HEK293 (cell line): ENCODE measurements around the gene ARHGAP26.
A peak's percentile ranks its signal among the peaks of the same experiment; 100 is the strongest.

Source experiments
- BCL11B ChIP-seq: fragments of 450-650 bp; formaldehyde crosslinking; IDR thresholded peaks from 2 replicates; pipeline ENCODE4 v1.5.1; 2016; ENCODE audit warnings: low read depth, missing biosample characterization, missing genetic modification characterization
- GLI2 ChIP-seq: fragments of 450-650 bp; formaldehyde crosslinking; IDR thresholded peaks from 2 replicates; pipeline ENCODE4; 2017; ENCODE audit warnings: missing biosample characterization, missing genetic modification characterization, low read depth, borderline replicate concordance
- HIC1 ChIP-seq: fragments of 450-650 bp; formaldehyde crosslinking; IDR thresholded peaks from 2 replicates; pipeline ENCODE4 v1.5.1; 2016; ENCODE audit warnings: missing biosample characterization, missing genetic modification characterization
- MEIS1 ChIP-seq: sonication (generic); formaldehyde crosslinking; IDR thresholded peaks from 2 replicates; pipeline ENCODE4 v1.8.1; 2022; ENCODE audit warnings: missing genetic modification reagents, mild to moderate bottlenecking, borderline replicate concordance
- PRDM6 ChIP-seq: fragments of 450-650 bp; formaldehyde crosslinking; IDR thresholded peaks from 2 replicates; pipeline ENCODE4 v1.5.1; 2017; ENCODE audit warnings: missing biosample characterization, missing genetic modification characterization
- SCRT2 ChIP-seq: fragments of 450-650 bp; formaldehyde crosslinking; IDR thresholded peaks from 2 replicates; pipeline ENCODE4 v1.5.1; 2016; ENCODE audit warnings: missing biosample characterization, missing genetic modification characterization
- TRIM28 ChIP-seq: IDR thresholded peaks from 2 replicates; pipeline ENCODE4 v1.6.1; 2011; ENCODE audit warnings: low read length, control low read depth, borderline replicate concordance
- ZBTB17 ChIP-seq: fragments of 450-650 bp; formaldehyde crosslinking; IDR thresholded peaks from 2 replicates; pipeline ENCODE4 v1.5.1; 2016; ENCODE audit warnings: missing biosample characterization, missing genetic modification characterization
- ZFP37 ChIP-seq: fragments of 450-650 bp; formaldehyde crosslinking; IDR thresholded peaks from 2 replicates; pipeline ENCODE4 v1.5.1; 2016; ENCODE audit warnings: missing biosample characterization, missing genetic modification characterization
- ZFP69B ChIP-seq: fragments of 450-650 bp; formaldehyde crosslinking; IDR thresholded peaks from 2 replicates; pipeline ENCODE4 v1.5.1; 2016; ENCODE audit warnings: missing biosample characterization, missing genetic modification characterization
- ZNF112 ChIP-seq: fragments of 450-650 bp; formaldehyde crosslinking; IDR thresholded peaks from 2 replicates; pipeline ENCODE4 v1.5.0; 2017; ENCODE audit warnings: missing biosample characterization, missing genetic modification characterization
- ZNF121 ChIP-seq: fragments of 450-650 bp; formaldehyde crosslinking; IDR thresholded peaks from 2 replicates; pipeline ENCODE4 v1.5.1; 2016; ENCODE audit warnings: missing biosample characterization, missing genetic modification characterization
- ZNF146 ChIP-seq: fragments of 450-650 bp; formaldehyde crosslinking; IDR thresholded peaks from 2 replicates; pipeline ENCODE4 v1.5.1; 2016; ENCODE audit warnings: missing biosample characterization, missing genetic modification characterization
- ZNF174 ChIP-seq: fragments of 450-650 bp; formaldehyde crosslinking; IDR thresholded peaks from 2 replicates; pipeline ENCODE4 v1.5.0; 2017; ENCODE audit warnings: missing biosample characterization, mild to moderate bottlenecking, missing genetic modification characterization
- ZNF202 ChIP-seq: fragments of 450-650 bp; formaldehyde crosslinking; IDR thresholded peaks from 2 replicates; pipeline ENCODE4 v1.5.1; 2016; ENCODE audit warnings: missing biosample characterization, missing genetic modification characterization, borderline replicate concordance
- ZNF214 ChIP-seq: fragments of 450-650 bp; formaldehyde crosslinking; IDR thresholded peaks from 2 replicates; pipeline ENCODE4 v1.5.1; 2017; ENCODE audit warnings: missing biosample characterization, mild to moderate bottlenecking, missing genetic modification characterization, borderline replicate concordance
- ZNF221 ChIP-seq: fragments of 450-650 bp; formaldehyde crosslinking; IDR thresholded peaks from 2 replicates; pipeline ENCODE4 v1.5.1; 2017; ENCODE audit warnings: missing biosample characterization, missing genetic modification characterization, borderline replicate concordance
- ZNF223 ChIP-seq: fragments of 450-650 bp; formaldehyde crosslinking; IDR thresholded peaks from 2 replicates; pipeline ENCODE4 v1.5.1; 2016; ENCODE audit warnings: missing biosample characterization, missing genetic modification characterization
- ZNF248 ChIP-seq: fragments of 450-650 bp; formaldehyde crosslinking; IDR thresholded peaks from 2 replicates; pipeline ENCODE4 v1.5.1; 2017; ENCODE audit warnings: missing biosample characterization, missing genetic modification characterization
- ZNF324 ChIP-seq: fragments of 450-650 bp; formaldehyde crosslinking; IDR thresholded peaks from 2 replicates; pipeline ENCODE4 v1.5.1; 2016; ENCODE audit warnings: missing biosample characterization, missing genetic modification characterization
- ZNF449 ChIP-seq: fragments of 450-650 bp; formaldehyde crosslinking; IDR thresholded peaks from 2 replicates; pipeline ENCODE4 v1.5.1; 2017; ENCODE audit warnings: missing biosample characterization, mild to moderate bottlenecking, missing genetic modification characterization, moderate library complexity
- ZNF513 ChIP-seq: fragments of 450-650 bp; IDR thresholded peaks from 2 replicates; pipeline ENCODE4 v1.5.1; 2018; ENCODE audit warnings: missing biosample characterization, missing genetic modification characterization
- ZNF514 ChIP-seq: fragments of 450-650 bp; formaldehyde crosslinking; IDR thresholded peaks from 2 replicates; pipeline ENCODE4 v1.5.1; 2016; ENCODE audit warnings: missing biosample characterization, missing genetic modification characterization
- ZNF548 ChIP-seq: fragments of 450-650 bp; formaldehyde crosslinking; IDR thresholded peaks from 2 replicates; pipeline ENCODE4 v1.5.1; 2016; ENCODE audit warnings: missing biosample characterization, missing genetic modification characterization
- ZNF549 ChIP-seq: fragments of 450-650 bp; IDR thresholded peaks from 2 replicates; pipeline ENCODE4 v1.5.1; 2018; ENCODE audit warnings: missing biosample characterization, missing genetic modification characterization, mild to moderate bottlenecking, inconsistent platforms, moderate library complexity
- ZNF600 ChIP-seq: fragments of 450-650 bp; formaldehyde crosslinking; IDR thresholded peaks from 2 replicates; pipeline ENCODE4 v1.5.1; 2016; ENCODE audit warnings: missing biosample characterization, missing genetic modification characterization
- ZNF626 ChIP-seq: fragments of 450-650 bp; sonication (Bioruptor Pico); formaldehyde crosslinking; IDR thresholded peaks from 2 replicates; pipeline ENCODE4 v1.5.1; 2018; ENCODE audit warnings: missing biosample characterization, missing genetic modification characterization, inconsistent platforms
- ZNF645 ChIP-seq: fragments of 450-650 bp; formaldehyde crosslinking; IDR thresholded peaks from 2 replicates; pipeline ENCODE4; 2016; ENCODE audit warnings: missing biosample characterization, missing genetic modification characterization
- ZSCAN30 ChIP-seq: fragments of 450-650 bp; IDR thresholded peaks from 2 replicates; pipeline ENCODE4 v1.5.1; 2018; ENCODE audit warnings: missing biosample characterization, mild to moderate bottlenecking, missing genetic modification characterization, moderate library complexity

ARHGAP26 gene

GRCh38 chr5:143085319-143085917 is 315.2 kb downstream of the ARHGAP26 start (continued):
- TF ChIP-seq ZNF221 (tag by site-specific recombination) (no peak), HIC1 (tag by site-specific recombination) (no peak), PRDM6 (tag by site-specific recombination) (no peak), ZNF223 (tag by site-specific recombination) (no peak), ZBTB17 (tag by site-specific recombination) (0 out of 2 replicates have a peak, but pooled peaks have one; percentile 27), ZNF121 (tag by site-specific recombination) (no peak), ZNF146 (tag by site-specific recombination) (no peak), GLI2 (no peak), ZFP37 (tag by site-specific recombination) (no peak), ZSCAN30 (tag by site-specific recombination) (peak; percentile 11; the same call in 1 of the 2 replicates), ZNF645 (no peak), ZNF112 (tag by site-specific recombination) (no peak), MEIS1 (no peak), ZFP69B (tag by site-specific recombination) (no peak), ZNF324 (no peak), ZNF626 (tag by site-specific recombination) (no peak), TRIM28 (no peak), SCRT2 (no peak), ZNF248 (tag by site-specific recombination) (no peak), ZNF449 (tag by site-specific recombination) (no peak), ZNF174 (no peak), BCL11B (tag by site-specific recombination) (no peak), ZNF549 (tag by site-specific recombination) (no peak), ZNF514 (tag by site-specific recombination) (no peak), ZNF513 (tag by site-specific recombination) (no peak), ZNF202 (no peak), ZNF214 (tag by site-specific recombination) (no peak), ZNF600 (peak; percentile 55; the same call in 1 of the 2 replicates), ZNF548 (tag by site-specific recombination) (peak; percentile 57; the same call in 1 of the 2 replicates)
